HepG2 (cell line): ENCODE data around the gene MDP1. TPM values are rescaled to one million over a fixed set of nuclear protein-coding genes. Genes with fewer than 3 reads are reported as not detected.

Source experiments
- ETV6 ChIP-seq: sonication (generic); formaldehyde crosslinking; conservative IDR thresholded peaks from 2 replicates; pipeline ENCODE4 v1.4.0; 2020; ENCODE audit warnings: missing genetic modification reagents
- HOXA7 ChIP-seq: sonication (generic); formaldehyde crosslinking; IDR thresholded peaks from 2 replicates; pipeline ENCODE4 v1.8.1; 2022; ENCODE audit warnings: mild to moderate bottlenecking, missing genetic modification reagents, moderate library complexity
- KDM1A ChIP-seq: IDR thresholded peaks from 2 replicates; pipeline ENCODE4 v1.6.1; 2016; ENCODE audit warnings: missing compliant biosample characterization
- MEIS1 ChIP-seq: sonication (generic); formaldehyde crosslinking; IDR thresholded peaks from 2 replicates; pipeline ENCODE4 v1.9.0; 2021; ENCODE audit warnings: mild to moderate bottlenecking, missing genetic modification reagents, moderate library complexity, borderline replicate concordance
- PLRG1 ChIP-seq: fragments of 450-650 bp; conservative IDR thresholded peaks from 2 replicates; pipeline ENCODE4 v1.6.1; 2016
- RBM22 ChIP-seq: fragments of 200-400 bp; formaldehyde crosslinking; optimal IDR thresholded peaks from 2 replicates; pipeline ENCODE3; 2017; ENCODE audit warnings: mild to moderate bottlenecking, low read length, moderate library complexity
- RORA ChIP-seq: sonication (generic); formaldehyde crosslinking; IDR thresholded peaks from 2 replicates; pipeline ENCODE4 v1.5.0; 2020; ENCODE audit warnings: mild to moderate bottlenecking, missing genetic modification reagents, moderate library complexity
- TAF15 ChIP-seq: fragments of 200-400 bp; formaldehyde crosslinking; IDR thresholded peaks from one replicate; pipeline ENCODE4 v1.6.1; 2018; ENCODE audit warnings: mild to moderate bottlenecking, low read depth, low read length; ENCODE audit not compliant: poor library complexity, severe bottlenecking
- ZBTB42 ChIP-seq: sonication (generic); formaldehyde crosslinking; IDR thresholded peaks from 2 replicates; pipeline ENCODE4 v1.5.0; 2020; ENCODE audit warnings: mild to moderate bottlenecking, missing genetic modification reagents
- ZNF124 ChIP-seq: sonication (generic); formaldehyde crosslinking; IDR thresholded peaks from 2 replicates; pipeline ENCODE4 v1.4.0; 2020; ENCODE audit warnings: missing genetic modification reagents
- ZNF3 ChIP-seq: IDR thresholded peaks from 2 replicates; pipeline ENCODE4 v1.7.0; 2017; ENCODE audit warnings: inconsistent platforms
- ZNF446 ChIP-seq: sonication (generic); formaldehyde crosslinking; IDR thresholded peaks from 2 replicates; pipeline ENCODE4 v1.5.0; 2020; ENCODE audit warnings: mild to moderate bottlenecking, missing genetic modification reagents
- ZNF577 ChIP-seq: sonication (generic); formaldehyde crosslinking; IDR thresholded peaks from 2 replicates; pipeline ENCODE4 v1.4.0; 2020; ENCODE audit warnings: mild to moderate bottlenecking, low read depth, missing genetic modification reagents, borderline replicate concordance
- ZNF605 ChIP-seq: sonication (generic); formaldehyde crosslinking; IDR thresholded peaks from 2 replicates; pipeline ENCODE4 v1.8.0; 2022; ENCODE audit warnings: mild to moderate bottlenecking, missing genetic modification reagents
- ZNF703 ChIP-seq: sonication (generic); formaldehyde crosslinking; IDR thresholded peaks from 2 replicates; pipeline ENCODE4 v1.5.1; 2020; ENCODE audit warnings: missing genetic modification reagents, mild to moderate bottlenecking, moderate library complexity, borderline replicate concordance
- ZNF713 ChIP-seq: sonication (generic); formaldehyde crosslinking; IDR thresholded peaks from 2 replicates; pipeline ENCODE4 v1.4.0; 2020; ENCODE audit warnings: mild to moderate bottlenecking, missing genetic modification reagents
- ZNF776 ChIP-seq: sonication (generic); formaldehyde crosslinking; IDR thresholded peaks from 2 replicates; pipeline ENCODE4 v1.4.0; 2020; ENCODE audit warnings: mild to moderate bottlenecking, missing genetic modification reagents
- polyA plus RNA-seq, 8 experiments: library from polyadenylated mRNA; depleted of rRNA in 3 of 8; stranded (reverse) in 7 of 8; unstranded in 1 of 8; fragments of >200 nt; fragmentation: Illumina TruSeq in 4 of 8; extraction: Trizol in 4 of 8; gene quantifications; 2 replicates each; pipeline versions ENCODE4 v1.2.1 to v1.2.3, GENCODE V29; 2011 to 2016; ENCODE audit warnings: low read depth in 4 of 8, missing spikeins in 1 of 8, mixed read lengths in 1 of 8; ENCODE audit not compliant: insufficient read depth in 1 of 8
- total RNA-seq, 5 experiments: library from RNA; depleted of rRNA; stranded (reverse); fragments of >200 nt; fragmentation: Illumina TruSeq; extraction: Trizol; gene quantifications; 2 replicates each; pipeline ENCODE4 v1.2.3, GENCODE V29; 2016; ENCODE audit warnings: low read depth in 1 of 5
- TF ChIP-seq, protein P1 (sequence below): sonication (generic); formaldehyde crosslinking; IDR thresholded peaks from 2 replicates; pipeline ENCODE4 v1.8.1; 2023; ENCODE audit warnings: mild to moderate bottlenecking, inconsistent platforms, moderate library complexity, missing genetic modification reagents, borderline replicate concordance
- TF ChIP-seq, protein P2 (sequence below): sonication (generic); formaldehyde crosslinking; IDR thresholded peaks from 2 replicates; pipeline ENCODE4 v1.4.0; 2020; ENCODE audit warnings: missing genetic modification reagents
- TF ChIP-seq, protein P3 (sequence below): sonication (generic); formaldehyde crosslinking; IDR thresholded peaks from one replicate; pipeline ENCODE4 v1.5.1; 2020; ENCODE audit warnings: mild to moderate bottlenecking, missing genetic modification reagents; ENCODE audit errors: not compliant biosample characterization

MDP1 gene
- total and polyA plus RNA-seq, 2 of the 13 experiments (the other 11 are each of a cell fraction or from before 2014, with no cell fraction given), result 44.1 to 48.7 TPM

DNA sequence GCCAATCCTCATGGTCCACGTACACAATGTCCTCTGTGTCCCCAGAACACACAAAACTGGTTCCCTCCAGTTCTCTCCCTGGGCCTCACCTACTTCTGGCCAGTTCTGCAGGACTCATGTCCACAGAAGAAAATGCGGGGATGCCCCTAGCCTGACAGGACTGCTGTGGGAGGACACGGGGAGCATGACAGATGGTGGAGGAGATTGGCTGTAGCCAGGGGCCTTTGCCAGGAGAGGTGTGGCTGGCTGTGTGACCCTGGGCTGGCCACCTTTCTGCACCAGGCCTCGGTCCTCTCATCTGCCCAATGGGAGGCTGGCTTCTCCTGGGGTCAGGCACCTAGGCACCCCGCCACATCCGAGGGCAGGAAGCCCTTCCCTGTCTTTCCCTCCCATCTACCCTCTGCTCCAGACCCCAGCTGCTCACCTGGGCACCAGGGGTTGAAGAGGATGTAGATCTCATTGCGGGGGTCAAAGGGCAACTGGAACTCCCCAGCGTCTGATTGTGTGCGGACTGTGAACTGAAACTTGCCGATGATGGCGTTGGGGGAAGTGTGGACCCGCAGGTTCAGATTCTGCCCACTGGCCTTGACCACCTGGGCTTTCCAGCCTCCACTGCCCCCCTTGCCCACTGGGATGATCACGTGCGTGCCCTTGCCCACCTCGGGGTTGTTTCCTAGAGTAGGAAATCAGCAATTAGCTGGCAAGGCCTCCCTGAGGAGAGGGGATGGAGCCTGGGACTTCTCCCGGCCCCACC lies 44.3 kb upstream of the MDP1 start (continued):
- TF ChIP-seq, protein P1, sequence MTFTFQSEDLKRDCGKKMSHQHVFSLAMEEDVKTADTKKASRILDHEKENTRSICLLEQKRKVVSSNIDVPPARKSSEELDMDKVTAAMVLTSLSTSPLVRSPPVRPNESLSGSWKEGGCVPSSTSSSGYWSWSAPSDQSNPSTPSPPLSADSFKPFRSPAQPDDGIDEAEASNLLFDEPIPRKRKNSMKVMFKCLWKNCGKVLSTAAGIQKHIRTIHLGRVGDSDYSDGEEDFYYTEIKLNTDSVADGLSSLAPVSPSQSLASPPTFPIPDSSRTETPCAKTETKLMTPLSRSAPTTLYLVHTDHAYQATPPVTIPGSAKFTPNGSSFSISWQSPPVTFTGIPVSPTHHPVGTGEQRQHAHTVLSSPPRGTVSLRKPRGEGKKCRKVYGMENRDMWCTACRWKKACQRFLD (CRISPR knock-in tag), result 0 out of 2 replicates have a peak, but pooled peaks have one; percentile 32
- TF ChIP-seq TAF15 (no peak), ZNF124 (no peak), ZBTB42 (CRISPR knock-in tag) (0 out of 2 replicates have a peak, but pooled peaks have one; percentile 44), RORA (CRISPR knock-in tag) (no peak), RBM22 (no peak), KDM1A (CRISPR knock-in tag) (no peak), ZNF713 (no peak), MEIS1 (CRISPR knock-in tag) (no peak), PLRG1 (no peak), ZNF577 (no peak), ZNF446 (CRISPR knock-in tag) (no peak), ZNF605 (CRISPR knock-in tag) (peak; percentile 42; the same call in 1 of the 2 replicates), HOXA7 (no peak), ETV6 (CRISPR knock-in tag) (no peak), ZNF776 (0 out of 2 replicates have a peak, but pooled peaks have one; percentile 46), ZNF3 (CRISPR knock-in tag) (no peak), ZNF703 (CRISPR knock-in tag) (no peak)
- TF ChIP-seq, protein P2, sequence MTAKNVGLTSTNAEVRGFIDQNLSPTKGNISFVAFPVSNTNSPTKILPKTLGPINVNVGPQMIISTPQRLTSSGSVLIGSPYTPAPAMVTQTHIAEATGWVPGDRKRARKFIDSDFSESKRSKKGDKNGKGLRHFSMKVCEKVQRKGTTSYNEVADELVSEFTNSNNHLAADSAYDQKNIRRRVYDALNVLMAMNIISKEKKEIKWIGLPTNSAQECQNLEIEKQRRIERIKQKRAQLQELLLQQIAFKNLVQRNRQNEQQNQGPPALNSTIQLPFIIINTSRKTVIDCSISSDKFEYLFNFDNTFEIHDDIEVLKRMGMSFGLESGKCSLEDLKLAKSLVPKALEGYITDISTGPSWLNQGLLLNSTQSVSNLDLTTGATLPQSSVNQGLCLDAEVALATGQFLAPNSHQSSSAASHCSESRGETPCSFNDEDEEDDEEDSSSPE, result no peak
- TF ChIP-seq, protein P3, sequence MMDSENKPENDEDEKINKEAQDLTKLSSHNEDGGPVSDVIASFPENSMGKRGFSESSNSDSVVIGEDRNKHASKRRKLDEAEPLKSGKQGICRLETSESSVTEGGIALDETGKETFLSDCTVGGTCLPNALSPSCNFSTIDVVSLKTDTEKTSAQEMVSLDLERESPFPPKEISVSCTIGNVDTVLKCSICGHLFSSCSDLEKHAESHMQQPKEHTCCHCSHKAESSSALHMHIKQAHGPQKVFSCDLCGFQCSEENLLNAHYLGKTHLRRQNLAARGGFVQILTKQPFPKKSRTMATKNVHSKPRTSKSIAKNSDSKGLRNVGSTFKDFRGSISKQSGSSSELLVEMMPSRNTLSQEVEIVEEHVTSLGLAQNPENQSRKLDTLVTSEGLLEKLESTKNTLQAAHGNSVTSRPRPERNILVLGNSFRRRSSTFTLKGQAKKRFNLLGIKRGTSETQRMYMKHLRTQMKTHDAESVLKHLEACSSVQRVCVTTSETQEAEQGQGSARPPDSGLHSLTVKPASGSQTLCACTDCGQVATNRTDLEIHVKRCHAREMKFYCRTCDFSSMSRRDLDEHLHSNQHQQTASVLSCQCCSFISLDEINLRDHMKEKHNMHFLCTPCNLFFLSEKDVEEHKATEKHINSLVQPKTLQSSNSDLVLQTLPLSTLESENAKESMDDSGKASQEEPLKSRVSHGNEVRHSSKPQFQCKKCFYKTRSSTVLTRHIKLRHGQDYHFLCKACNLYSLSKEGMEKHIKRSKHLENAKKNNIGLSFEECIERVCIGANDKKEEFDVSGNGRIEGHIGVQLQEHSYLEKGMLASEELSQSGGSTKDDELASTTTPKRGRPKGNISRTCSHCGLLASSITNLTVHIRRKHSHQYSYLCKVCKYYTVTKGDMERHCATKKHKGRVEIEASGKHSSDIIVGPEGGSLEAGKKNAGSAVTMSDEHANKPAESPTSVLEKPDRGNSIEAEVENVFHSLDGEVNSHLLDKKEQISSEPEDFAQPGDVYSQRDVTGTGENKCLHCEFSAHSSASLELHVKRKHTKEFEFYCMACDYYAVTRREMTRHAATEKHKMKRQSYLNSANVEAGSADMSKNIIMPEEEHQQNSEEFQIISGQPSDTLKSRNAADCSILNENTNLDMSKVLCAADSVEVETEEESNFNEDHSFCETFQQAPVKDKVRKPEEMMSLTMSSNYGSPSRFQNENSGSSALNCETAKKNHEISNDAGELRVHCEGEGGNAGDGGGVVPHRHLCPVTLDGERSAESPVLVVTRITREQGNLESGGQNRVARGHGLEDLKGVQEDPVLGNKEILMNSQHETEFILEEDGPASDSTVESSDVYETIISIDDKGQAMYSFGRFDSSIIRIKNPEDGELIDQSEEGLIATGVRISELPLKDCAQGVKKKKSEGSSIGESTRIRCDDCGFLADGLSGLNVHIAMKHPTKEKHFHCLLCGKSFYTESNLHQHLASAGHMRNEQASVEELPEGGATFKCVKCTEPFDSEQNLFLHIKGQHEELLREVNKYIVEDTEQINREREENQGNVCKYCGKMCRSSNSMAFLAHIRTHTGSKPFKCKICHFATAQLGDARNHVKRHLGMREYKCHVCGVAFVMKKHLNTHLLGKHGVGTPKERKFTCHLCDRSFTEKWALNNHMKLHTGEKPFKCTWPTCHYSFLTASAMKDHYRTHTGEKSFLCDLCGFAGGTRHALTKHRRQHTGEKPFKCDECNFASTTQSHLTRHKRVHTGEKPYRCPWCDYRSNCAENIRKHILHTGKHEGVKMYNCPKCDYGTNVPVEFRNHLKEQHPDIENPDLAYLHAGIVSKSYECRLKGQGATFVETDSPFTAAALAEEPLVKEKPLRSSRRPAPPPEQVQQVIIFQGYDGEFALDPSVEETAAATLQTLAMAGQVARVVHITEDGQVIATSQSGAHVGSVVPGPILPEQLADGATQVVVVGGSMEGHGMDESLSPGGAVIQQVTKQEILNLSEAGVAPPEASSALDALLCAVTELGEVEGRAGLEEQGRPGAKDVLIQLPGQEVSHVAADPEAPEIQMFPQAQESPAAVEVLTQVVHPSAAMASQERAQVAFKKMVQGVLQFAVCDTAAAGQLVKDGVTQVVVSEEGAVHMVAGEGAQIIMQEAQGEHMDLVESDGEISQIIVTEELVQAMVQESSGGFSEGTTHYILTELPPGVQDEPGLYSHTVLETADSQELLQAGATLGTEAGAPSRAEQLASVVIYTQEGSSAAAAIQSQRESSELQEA (CRISPR knock-in tag), result peak; percentile 32
